ENCODE measurements around the gene CXADR.
"Not testable (repeated sequence)": the region's sequence is repeated elsewhere in the genome, so short reads cannot be mapped to it uniquely, and the experiment has no call there.

Gene CXADR

DNA sequence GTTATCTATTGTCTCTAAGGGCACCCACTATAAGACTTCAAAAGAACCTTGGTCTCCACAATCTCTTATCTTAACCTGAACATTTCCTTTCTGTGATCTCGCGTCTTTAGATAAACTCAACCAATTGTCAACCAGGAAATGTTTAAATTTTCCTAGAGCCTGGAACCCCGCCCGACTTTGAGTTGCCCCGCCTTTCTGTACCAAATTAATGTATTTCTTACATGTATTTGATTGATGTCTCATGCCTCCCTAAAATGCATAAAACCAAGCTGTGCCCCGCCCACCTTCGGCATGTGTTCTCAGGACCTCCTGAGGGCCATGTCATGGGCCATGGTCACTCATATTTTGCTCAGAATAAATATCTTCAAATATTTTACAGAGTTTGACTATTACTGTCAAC is 5.9 kb upstream of the CXADR start:
- DNase-seq: no peak

DNA sequence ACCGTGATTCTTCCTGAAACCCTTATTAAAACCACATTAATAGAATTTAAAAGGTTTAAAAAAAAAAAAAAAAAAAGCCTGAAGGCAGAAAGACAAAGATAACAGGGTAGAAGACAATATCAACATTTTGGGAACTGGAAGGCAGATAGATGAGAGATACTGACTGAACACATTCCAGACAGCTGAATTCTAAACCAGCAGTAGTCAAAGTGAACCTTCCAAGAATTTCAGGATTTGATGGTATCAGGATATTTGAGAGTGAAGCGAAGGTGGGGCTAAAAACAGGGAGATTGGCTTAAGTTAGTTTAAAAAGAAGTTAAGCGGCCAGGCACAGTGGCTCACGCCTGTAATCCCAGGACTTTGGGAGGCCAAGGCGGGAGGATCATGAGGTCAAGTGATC is 5.3 kb upstream of the CXADR start:
- no peak for DNase-seq

DNA sequence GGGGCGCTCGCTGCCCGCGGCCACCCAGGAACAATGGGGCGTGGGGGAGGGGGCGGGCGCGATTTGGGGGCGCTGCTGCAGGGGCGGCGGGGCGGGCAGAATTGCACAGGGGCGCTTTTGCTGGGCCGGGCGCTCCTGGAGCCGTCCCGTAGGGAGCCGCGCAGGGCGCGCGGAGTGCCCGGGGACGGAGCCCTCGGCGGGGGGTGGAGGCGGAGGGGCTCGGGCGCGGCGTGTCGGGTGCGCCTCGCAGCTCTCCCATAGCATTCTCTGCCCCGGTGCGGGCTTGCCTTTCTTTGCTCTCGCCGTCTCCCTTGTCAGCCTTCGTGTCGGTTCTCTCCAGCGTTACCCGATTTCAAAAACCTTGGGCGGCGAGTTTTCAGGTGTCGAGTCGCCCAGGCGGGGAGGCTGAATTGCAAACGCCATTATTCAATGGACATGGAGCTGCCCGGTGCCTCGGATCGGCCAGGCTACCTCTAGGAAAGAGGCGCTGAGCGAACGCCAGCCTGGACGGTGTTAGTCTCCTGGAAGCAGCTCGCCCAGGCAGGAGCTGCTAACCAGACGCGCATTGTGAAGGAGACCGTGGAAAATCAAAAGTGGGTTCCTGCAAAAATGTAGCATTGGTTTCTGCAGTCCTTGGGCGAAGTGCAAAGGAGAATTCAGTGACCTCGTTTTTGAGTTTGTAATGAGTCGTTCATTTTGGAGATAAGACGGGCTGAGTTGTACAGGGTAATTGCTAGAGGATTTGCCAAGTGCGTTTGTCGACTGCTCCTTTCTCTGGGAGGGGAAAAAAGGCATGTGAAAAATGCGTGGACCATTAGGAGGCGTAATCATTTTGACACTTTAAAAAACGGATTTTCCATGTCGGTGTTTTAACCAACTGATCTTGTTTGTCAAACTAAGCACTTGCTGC is 626 bp downstream of the CXADR start:
- DNase-seq: no peak

- DNase-seq: peak; percentile 13
Observed at GRCh38 chr21:17514124-17514845, 1.4 kb downstream of the CXADR start.

DNA sequence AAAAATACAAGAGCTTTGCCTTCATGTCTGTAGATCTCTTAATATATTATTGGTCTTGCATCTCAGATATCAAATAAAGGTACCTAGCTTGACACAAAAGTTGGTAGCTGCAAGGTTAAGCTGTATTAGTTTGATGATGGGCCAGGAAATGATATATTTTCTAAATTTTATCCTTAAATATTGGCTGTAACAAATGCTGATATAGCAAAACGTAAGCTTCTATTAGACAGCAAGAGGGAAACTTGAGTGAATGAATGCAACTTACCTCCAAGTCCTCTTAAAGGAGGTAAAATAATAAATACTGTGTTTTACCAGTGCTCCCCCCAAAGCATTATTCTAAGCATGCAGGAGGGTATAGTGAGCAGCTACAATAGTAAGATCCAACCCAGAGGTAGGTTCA is 4.2 kb downstream of the CXADR start:
- not testable (repeated sequence) for DNase-seq

DNA sequence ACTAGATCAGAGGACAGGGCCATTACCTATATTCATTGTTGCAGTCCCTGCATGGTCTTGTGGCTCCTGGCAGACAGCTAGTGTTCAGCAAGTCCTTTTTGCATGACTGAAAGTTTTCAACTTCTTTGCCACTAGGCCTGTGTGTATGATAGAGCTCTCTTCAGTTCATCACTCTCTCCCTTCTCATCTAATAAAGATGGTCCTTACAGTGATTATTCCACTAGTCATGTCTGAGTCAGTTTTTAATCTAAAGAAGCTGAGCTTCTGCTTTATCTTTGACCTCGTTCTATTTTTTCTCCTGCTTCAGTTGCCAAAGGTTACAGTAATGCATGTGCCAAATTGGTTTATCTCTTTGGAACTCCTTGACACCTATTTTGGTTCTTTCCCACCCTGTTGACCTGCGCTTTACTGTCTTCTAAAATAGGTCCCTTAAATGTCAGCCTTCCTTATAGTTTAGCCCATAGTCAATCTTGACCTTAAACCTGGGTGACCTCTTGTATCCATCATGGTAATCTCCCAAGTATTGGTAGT is 6.4 kb downstream of the CXADR start:
- DNase-seq: no peak

DNA sequence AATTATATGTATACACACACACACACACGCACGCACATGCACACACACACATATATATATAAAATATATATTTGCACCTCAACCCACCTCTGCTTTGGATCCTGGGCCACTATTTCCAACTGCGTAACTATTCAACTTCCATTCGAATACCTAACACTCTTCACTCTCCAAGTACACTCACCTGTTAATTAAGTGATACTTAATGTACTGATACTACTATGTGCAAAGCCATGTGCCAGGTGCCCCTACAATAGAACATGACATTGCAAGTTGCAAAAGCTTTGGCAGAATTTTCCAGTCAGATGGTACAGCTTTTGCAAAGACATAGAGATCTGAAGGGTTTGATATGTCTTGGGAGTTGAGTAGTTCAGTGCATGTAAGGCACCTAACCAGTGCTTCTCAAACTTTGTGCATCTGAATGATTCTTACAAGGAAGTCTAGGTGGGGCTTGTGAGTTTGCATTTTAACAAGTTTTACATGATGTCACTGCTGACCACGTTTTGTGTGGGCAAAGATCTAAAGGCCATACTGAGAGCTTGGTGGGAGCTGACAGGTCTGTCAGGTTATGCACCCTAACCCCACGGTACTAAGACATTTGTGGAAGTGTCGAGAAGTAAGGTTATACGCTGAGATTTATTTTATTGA is 7.2 kb downstream of the CXADR start:
- no peak for DNase-seq

- DNase-seq: no peak
Observed at GRCh38 chr21:17523007-17523451, 10.2 kb downstream of the CXADR start.

DNA sequence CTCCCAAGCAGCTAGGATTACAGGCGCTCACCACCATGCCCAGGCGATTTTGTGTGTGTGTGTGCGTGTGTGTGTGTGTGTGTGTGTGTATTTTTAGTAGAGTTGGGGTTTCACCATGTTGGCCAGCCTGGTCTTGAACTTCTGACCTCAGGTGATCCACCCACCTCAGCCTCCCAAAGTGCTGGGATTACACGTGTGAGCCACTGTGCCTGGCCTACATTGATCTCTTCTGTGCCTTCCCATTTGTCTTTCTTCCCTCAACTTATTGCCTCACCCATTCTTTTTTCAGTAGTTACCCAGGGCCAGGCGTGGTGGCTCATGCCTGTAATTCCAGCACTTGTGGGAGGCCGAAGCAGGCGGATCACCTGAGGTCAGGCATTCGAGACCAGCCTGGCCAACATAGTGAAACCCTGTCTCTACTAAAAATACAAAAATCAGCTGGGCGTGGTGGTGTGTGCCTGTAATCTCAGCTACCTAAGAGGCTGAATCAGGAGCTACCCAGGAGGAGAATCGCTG is 11.2 kb downstream of the CXADR start:
- DNase-seq: not testable (repeated sequence)

GRCh38 chr21:17524635-17525034 is 11.8 kb downstream of the CXADR start:
- no peak for DNase-seq

- DNase-seq: no peak
Observed at GRCh38 chr21:17526776-17527175, 13.9 kb downstream of the CXADR start.

DNA sequence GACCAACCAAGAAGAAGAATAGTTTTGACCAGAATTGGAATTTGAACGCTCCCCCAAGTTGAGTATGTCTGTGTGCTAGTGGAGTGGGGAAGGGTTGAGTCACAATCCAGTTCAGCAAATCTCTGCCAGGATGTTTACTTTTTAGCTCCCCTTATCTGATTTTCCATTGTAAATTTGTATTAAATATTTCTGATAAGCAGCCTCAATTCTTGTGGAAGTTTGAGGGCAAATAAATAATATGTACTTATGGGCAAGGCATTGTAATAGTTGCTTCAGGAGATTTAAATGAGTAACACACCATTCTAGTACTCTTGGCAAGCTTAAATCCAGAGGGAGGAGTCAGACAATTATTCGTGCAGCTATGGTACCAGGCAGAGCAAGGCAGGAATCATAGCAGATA is 14.4 kb downstream of the CXADR start:
- no peak for DNase-seq

DNA sequence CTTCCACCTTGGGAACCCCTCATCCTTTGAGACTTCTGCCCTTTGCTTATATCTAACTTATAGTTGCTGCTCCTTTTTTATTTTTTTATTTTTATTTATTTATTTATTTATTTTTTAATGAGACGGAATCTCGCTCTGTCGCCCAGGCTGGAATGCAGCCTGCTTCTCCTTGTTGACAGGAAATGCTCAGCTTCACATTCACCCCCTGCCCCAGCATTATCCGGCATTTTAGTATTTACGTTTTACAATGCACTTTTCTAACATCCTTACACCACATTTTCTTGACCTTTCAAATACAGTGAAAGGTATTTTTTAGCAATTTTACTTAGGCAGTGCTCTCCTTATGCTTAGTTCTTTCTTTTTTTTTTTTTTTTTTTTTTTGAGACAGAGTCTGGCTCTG is 14.9 kb downstream of the CXADR start:
- DNase-seq: no peak

DNA sequence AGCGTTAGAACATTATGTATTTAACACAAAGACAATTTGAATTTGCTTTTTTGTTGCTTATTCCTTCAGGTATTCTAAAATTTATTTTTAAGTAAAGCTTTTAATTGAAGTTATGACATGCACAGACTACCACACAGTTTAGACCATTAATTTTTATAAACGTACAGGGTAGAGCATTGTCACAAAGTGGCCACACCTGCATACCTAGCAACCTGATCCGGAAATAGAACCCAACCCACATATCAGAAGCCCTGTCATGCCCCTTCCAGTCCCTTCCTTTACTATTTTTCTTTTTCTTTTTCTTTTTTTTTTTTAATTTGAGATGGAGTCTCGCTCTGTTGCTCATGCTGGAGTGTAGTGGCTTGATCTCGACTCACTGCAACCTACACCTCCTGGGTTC is 16.8 kb downstream of the CXADR start:
- DNase-seq: no peak

GRCh38 chr21:17532292-17532691 is 19.4 kb downstream of the CXADR start:
- no peak for DNase-seq

GRCh38 chr21:17536381-17536780 is 23.5 kb downstream of the CXADR start:
- no peak for DNase-seq

- no peak for DNase-seq
Observed at GRCh38 chr21:17537299-17537698, 24.5 kb downstream of the CXADR start.

- no peak for DNase-seq
Observed at GRCh38 chr21:17538576-17538975, 25.7 kb downstream of the CXADR start.

GRCh38 chr21:17539323-17539722 is 26.5 kb downstream of the CXADR start:
- DNase-seq: no peak

- no peak for DNase-seq
Observed at GRCh38 chr21:17539743-17540341, 27.0 kb downstream of the CXADR start.

GRCh38 chr21:17540530-17540929 is 27.7 kb downstream of the CXADR start:
- no peak for DNase-seq

GRCh38 chr21:17542371-17543011 is 29.6 kb downstream of the CXADR start:
- DNase-seq: no peak
